H9 (cell line): ENCODE measurements around the gene TSPEAR. TPM values are rescaled to one million over a fixed set of nuclear protein-coding genes. Genes with fewer than 3 reads are reported as not detected.

ENCODE experiments used
- DNase-seq: peaks from one replicate; pipeline ENCODE4 v3.0.0-alpha.2; 2017
- H2AFZ ChIP-seq: one replicate; pipeline ENCODE4 v1.6.1; 2013; ENCODE audit warnings: mild to moderate bottlenecking, low read length, control low read depth, moderate library complexity
- H2AK5ac ChIP-seq: 2 replicates; pipeline ENCODE4 v1.6.1; 2013; ENCODE audit warnings: low read length, control low read depth, mixed read lengths; ENCODE audit not compliant: insufficient read length
- H2BK120ac ChIP-seq: one replicate; pipeline ENCODE4 v1.6.1; 2013; ENCODE audit warnings: low read depth, mild to moderate bottlenecking, low read length, control low read depth, inconsistent platforms; ENCODE audit not compliant: poor library complexity, severe bottlenecking
- H2BK12ac ChIP-seq: 2 replicates; pipeline ENCODE4 v1.6.1; 2013; ENCODE audit warnings: low read length, control low read depth, mixed read lengths, low read depth; ENCODE audit not compliant: insufficient read length
- H2BK15ac ChIP-seq: 2 replicates; pipeline ENCODE4 v1.6.1; 2013; ENCODE audit warnings: low read depth, low read length, control low read depth
- H2BK20ac ChIP-seq: one replicate; pipeline ENCODE4 v1.6.1; 2013; ENCODE audit warnings: low read depth, mild to moderate bottlenecking, low read length, control low read depth, inconsistent platforms; ENCODE audit not compliant: poor library complexity, severe bottlenecking
- H2BK5ac ChIP-seq: 2 replicates; pipeline ENCODE4 v1.6.1; 2013; ENCODE audit warnings: low read length, control low read depth, mixed read lengths; ENCODE audit not compliant: insufficient read length
- H3K14ac ChIP-seq: 2 replicates; pipeline ENCODE4 v1.6.1; 2013; ENCODE audit warnings: low read length, control low read depth; ENCODE audit not compliant: insufficient read depth
- H3K18ac ChIP-seq: 2 replicates; pipeline ENCODE4 v1.6.1; 2013; ENCODE audit warnings: low read depth, mild to moderate bottlenecking, mixed read lengths, low read length, control low read depth; ENCODE audit not compliant: insufficient read length
- H3K23ac ChIP-seq: 2 replicates; pipeline ENCODE4 v1.6.1; 2013; ENCODE audit warnings: low read length, control low read depth, mixed read lengths, low read depth; ENCODE audit not compliant: insufficient read length
- H3K23me2 ChIP-seq: 2 replicates; pipeline ENCODE4 v1.6.1; 2013; ENCODE audit warnings: low read depth, mild to moderate bottlenecking, mixed read lengths, low read length, control low read depth; ENCODE audit not compliant: insufficient read length, poor library complexity, severe bottlenecking
- H3K27ac ChIP-seq: 2 replicates; pipeline ENCODE4 v1.5.1; 2013; ENCODE audit warnings: low read length, control low read depth, mixed read lengths, low read depth; ENCODE audit not compliant: insufficient read length
- H3K27me3 ChIP-seq: 2 replicates; pipeline ENCODE4 v1.6.1; 2013; ENCODE audit warnings: low read length, control low read depth, inconsistent platforms; ENCODE audit not compliant: insufficient read depth
- H3K4ac ChIP-seq: 2 replicates; pipeline ENCODE4 v1.6.1; 2013; ENCODE audit warnings: low read depth, mild to moderate bottlenecking, control low read depth, inconsistent platforms, low read length, moderate library complexity
- H3K4me1 ChIP-seq: 2 replicates; pipeline ENCODE4 v1.6.1; 2013; ENCODE audit warnings: low read length, control low read depth, inconsistent platforms; ENCODE audit not compliant: insufficient read depth
- H3K4me2 ChIP-seq: 2 replicates; pipeline ENCODE4 v1.6.1; 2013; ENCODE audit warnings: low read length, control low read depth, mixed read lengths; ENCODE audit not compliant: insufficient read length, insufficient read depth
- H3K56ac ChIP-seq: 2 replicates; pipeline ENCODE4 v1.6.1; 2013; ENCODE audit warnings: low read depth, mild to moderate bottlenecking, mixed read lengths, low read length, control low read depth; ENCODE audit not compliant: insufficient read length
- H3K79me1 ChIP-seq: 2 replicates; pipeline ENCODE4 v1.6.1; 2013; ENCODE audit warnings: low read depth, mild to moderate bottlenecking, moderate library complexity, low read length, control low read depth, inconsistent platforms; ENCODE audit not compliant: insufficient read depth, poor library complexity, severe bottlenecking
- H3K79me2 ChIP-seq: 2 replicates; pipeline ENCODE4 v1.6.1; 2013; ENCODE audit warnings: low read length, control low read depth, inconsistent platforms; ENCODE audit not compliant: insufficient read depth
- H3K9ac ChIP-seq: 2 replicates; pipeline ENCODE4 v1.6.1; 2013; ENCODE audit warnings: low read length, control low read depth, mixed read lengths; ENCODE audit not compliant: insufficient read length; ENCODE audit errors: extremely low read depth
- H3K9me3 ChIP-seq: one replicate; pipeline ENCODE4 v1.6.1; 2013; ENCODE audit warnings: low read depth, low read length, inconsistent platforms; ENCODE audit not compliant: control insufficient read depth
- H3T11ph ChIP-seq: one replicate; pipeline ENCODE4 v1.6.1; 2013; ENCODE audit warnings: mild to moderate bottlenecking, low read length, control low read depth, inconsistent platforms
- H4K20me1 ChIP-seq: one replicate; pipeline ENCODE4 v1.6.1; 2013; ENCODE audit not compliant: control insufficient read depth, insufficient read length, insufficient read depth
- H4K5ac ChIP-seq: 2 replicates; pipeline ENCODE4 v1.6.1; 2013; ENCODE audit warnings: low read depth, mild to moderate bottlenecking, mixed read lengths, low read length, control low read depth; ENCODE audit not compliant: insufficient read length
- H4K8ac ChIP-seq: replicated peaks from 2 replicates; pipeline ENCODE4 v1.6.1; 2013; ENCODE audit warnings: low read length, control low read depth, mixed read lengths, low read depth; ENCODE audit not compliant: insufficient read length
- H4K91ac ChIP-seq: 2 replicates; pipeline ENCODE4 v1.6.1; 2013; ENCODE audit warnings: low read depth, mild to moderate bottlenecking, moderate library complexity, mixed read lengths, low read length, control low read depth; ENCODE audit not compliant: insufficient read length
- H3K27ac Mint-ChIP-seq, 3 experiments: 2 replicates in 2 of 3; 3 replicates in 1 of 3; pipeline ENCODE4 v1.8.0; 2020 to 2021; ENCODE audit warnings: mixed read lengths in 3 of 3, mild to moderate bottlenecking in 1 of 3, moderate library complexity in 1 of 3
- H3K27me3 Mint-ChIP-seq: 2 replicates; pipeline ENCODE4 v1.8.0; 2021; ENCODE audit warnings: low read depth, mild to moderate bottlenecking, moderate library complexity, mixed read lengths
- H3K36me3 Mint-ChIP-seq, 3 experiments: 2 replicates in 2 of 3; 3 replicates in 1 of 3; pipeline ENCODE4 v1.8.0; 2020 to 2021; ENCODE audit warnings: low read depth in 3 of 3, mixed read lengths in 3 of 3; ENCODE audit not compliant: insufficient read depth in 1 of 3
- H3K4me1 Mint-ChIP-seq, 2 experiments: 2 replicates each; pipeline ENCODE4 v1.8.0; 2020; ENCODE audit warnings: mixed read lengths in 2 of 2
- H3K4me3 Mint-ChIP-seq, 2 experiments: 2 replicates in 1 of 2; 3 replicates in 1 of 2; pipeline ENCODE4 v1.8.0; 2020 to 2021; ENCODE audit warnings: mild to moderate bottlenecking in 2 of 2, mixed read lengths in 2 of 2, moderate library complexity in 1 of 2
- H3K9me3 Mint-ChIP-seq, 2 experiments: 2 replicates in 1 of 2; 3 replicates in 1 of 2; pipeline ENCODE4 v1.8.0; 2020; ENCODE audit warnings: mild to moderate bottlenecking in 2 of 2, mixed read lengths in 2 of 2, moderate library complexity in 1 of 2
- CTCF ChIP-seq: fragments of 200-600 bp; sonication (generic); conservative IDR thresholded peaks from 3 replicates; pipeline ENCODE4 v1.8.0; 2021; ENCODE audit warnings: antibody characterized with exemption, mild to moderate bottlenecking
- WGBS: extraction: QIAGEN DNeasy Blood & Tissue Kit; methylation state at CpG from one replicate; pipeline ENCODE4 v1.1.7; 2013; ENCODE audit warnings: missing lambda C conversion rate, low lambda C conversion rate, mixed read lengths; ENCODE audit not compliant: insufficient read length; ENCODE audit errors: extremely low coverage; 5-methylcytosine and 5-hydroxymethylcytosine counted together
- total RNA-seq: library from RNA; stranded (reverse); gene quantifications from 2 replicates; pipeline ENCODE4 v1.2.1, GENCODE V29; 2021

TSPEAR gene
- total RNA-seq, 1 experiment from 2014 or later: 1.3 TPM

DNA sequence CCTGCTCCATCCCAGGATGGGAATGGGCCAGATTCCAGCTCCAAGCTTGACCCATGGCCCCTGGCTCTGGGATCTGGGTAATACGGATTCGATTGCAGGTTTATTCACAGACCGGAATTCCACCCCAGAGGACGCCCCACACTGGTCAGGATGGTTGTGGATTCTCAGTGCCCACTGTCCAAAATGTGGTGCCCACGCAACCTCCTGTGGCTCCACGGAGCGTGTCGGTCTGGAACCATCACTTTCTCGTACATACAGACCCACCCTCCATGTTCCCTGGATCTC is 203.0 kb downstream of the TSPEAR start:
- peaks cover 0 to 5% of the 10 kb centered on the region in 2 experiments; a peak in 2 of 4 replicates for H3K4me1 Mint-ChIP-seq
- H2BK5ac ChIP-seq: no peak overlapping the region
- no peaks in the 10 kb centered on the region for H3K9me3 Mint-ChIP-seq
- no peaks in the 10 kb centered on the region for H3K23me2 ChIP-seq
- no peak overlapping the region for H2AFZ ChIP-seq
- no peak overlapping the region for H2AK5ac ChIP-seq
- no peak overlapping the region for H4K8ac ChIP-seq
- H3K4me2 ChIP-seq: no peak overlapping the region
- no peak overlapping the region for H3K56ac ChIP-seq
- no peak overlapping the region for H4K5ac ChIP-seq
- no peak overlapping the region for H3K23ac ChIP-seq
- peaks cover 0 to 6% (median 3%) of the 10 kb centered on the region in 3 experiments; a peak in 4 of 7 replicates for H3K36me3 Mint-ChIP-seq
- peaks cover 5% of the 10 kb centered on the region for H4K20me1 ChIP-seq
- H3K79me1 ChIP-seq: no peaks in the 10 kb centered on the region
- no peak overlapping the region for H3K4me3 Mint-ChIP-seq
- H3K27ac ChIP-seq: no peak overlapping the region
- no peak overlapping the region for H2BK15ac ChIP-seq
- H3K4ac ChIP-seq: no peak overlapping the region
- no peak overlapping the region for H2BK12ac ChIP-seq
- no peaks in the 10 kb centered on the region for H3K27me3 Mint-ChIP-seq
- no peaks in the 10 kb centered on the region for H3K79me2 ChIP-seq
- no peak overlapping the region for H3K9ac ChIP-seq
- no peaks in the 10 kb centered on the region for H3K4me1 ChIP-seq
- no peak overlapping the region for H2BK120ac ChIP-seq
- no peak overlapping the region for H3K18ac ChIP-seq
- no peak overlapping the region for H2BK20ac ChIP-seq
- H3T11ph ChIP-seq: no peak overlapping the region
- no peak overlapping the region for H3K27ac Mint-ChIP-seq
- no peak for DNase-seq
- TF ChIP-seq CTCF: no peak
- WGBS: no CpG with 5 or more reads among the region's 9 CpGs
- H3K27me3 ChIP-seq: no peaks in the 10 kb centered on the region
- no peak overlapping the region for H4K91ac ChIP-seq
- H3K14ac ChIP-seq: no peak overlapping the region
- no peaks in the 10 kb centered on the region for H3K9me3 ChIP-seq
